ENCODE measurements around the gene CCL15.

The CCL15 gene

GRCh38 chr17:35978346-35978745 is 23.0 kb downstream of the CCL15 start:
- no peak for TF ChIP-seq CTCF (IDR thresholded peaks at IDR 0.05; ENCODE audit: insufficient read depth, missing control alignments)
- FAIRE-seq (no peak), DNase-seq (ENCODE audit: insufficient read length, low spot score) (no peak)

- DNase-seq (ENCODE audit: insufficient read length, low spot score) (no peak), FAIRE-seq (no peak)
- no peak for TF ChIP-seq CTCF (IDR thresholded peaks at IDR 0.05; ENCODE audit: insufficient read depth, missing control alignments)
Measured at GRCh38 chr17:35977509-35977908, 23.8 kb downstream of the CCL15 start.

- DNase-seq (ENCODE audit: insufficient read length, low spot score): no peak
- no peak for TF ChIP-seq CTCF (IDR thresholded peaks at IDR 0.05; ENCODE audit: insufficient read depth, missing control alignments)
Measured at GRCh38 chr17:35973333-35974260, 27.8 kb downstream of the CCL15 start.

GRCh38 chr17:35972945-35973332 is 28.4 kb downstream of the CCL15 start:
- FAIRE-seq (no peak), DNase-seq (ENCODE audit: insufficient read length, low spot score) (no peak)
- no peak for TF ChIP-seq CTCF (IDR thresholded peaks at IDR 0.05; ENCODE audit: insufficient read depth, missing control alignments)

More at GRCh38 chr17:35973333-35974260, 27.8 kb downstream of the CCL15 start:
- FAIRE-seq: no peak

- FAIRE-seq: no peak
- no peak for DNase-seq (ENCODE audit: insufficient read length, low spot score)
- no peak for TF ChIP-seq CTCF (IDR thresholded peaks at IDR 0.05; ENCODE audit: insufficient read depth, missing control alignments)
Measured at GRCh38 chr17:35972535-35972934, 28.8 kb downstream of the CCL15 start.

DNA sequence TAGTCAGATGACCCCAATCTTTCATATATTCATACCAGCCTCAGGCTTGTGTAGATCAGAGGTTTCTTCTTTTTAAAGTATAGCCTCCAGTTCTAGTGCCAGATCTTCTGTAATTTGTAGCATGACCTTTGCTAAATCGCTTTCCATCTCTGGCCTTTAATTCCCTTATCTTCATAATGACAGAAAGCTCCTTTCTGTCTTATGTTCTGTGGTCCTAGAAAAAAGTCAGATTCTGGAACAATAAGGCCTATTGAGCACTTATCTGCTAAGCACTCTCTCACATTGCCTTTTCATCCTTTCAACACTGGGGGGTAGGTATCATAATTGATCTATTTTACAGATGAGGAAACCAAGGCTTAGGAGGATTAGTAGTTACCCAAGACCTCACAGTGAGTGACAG is 29.3 kb downstream of the CCL15 start:
- TF ChIP-seq CTCF (IDR thresholded peaks at IDR 0.05; ENCODE audit: insufficient read depth, missing control alignments): no peak
- DNase-seq (ENCODE audit: insufficient read length, low spot score) (no peak), FAIRE-seq (no peak)
